Prostate gland (tissue), 2 donors: ENCODE data around the gene DHCR7. TPM values are rescaled to one million over a fixed set of nuclear protein-coding genes. Genes with fewer than 3 reads are reported as not detected.

Source experiments
- DNase-seq: peaks from one replicate; pipeline ENCODE4 v3.0.0-alpha.2; 2019; ENCODE audit warnings: low spot score
- H3K27ac ChIP-seq, 2 donors: fragments of 200-600 bp; sonication (generic); 2 replicates each; pipeline ENCODE4 v1.5.1; 2017 to 2019
- H3K27me3 ChIP-seq: fragments of 200-600 bp; sonication (generic); replicated peaks from 2 replicates; pipeline ENCODE4 v1.5.1; 2019; ENCODE audit not compliant: insufficient read depth
- H3K36me3 ChIP-seq, 2 donors: fragments of 200-600 bp; sonication (generic); 1 replicate in 1 of 2; 2 replicates in 1 of 2; pipeline versions ENCODE4 v1.5.1 to v1.8.1; 2017 to 2019
- H3K4me1 ChIP-seq: fragments of 200-600 bp; sonication (generic); replicated peaks from 2 replicates; pipeline ENCODE4 v1.5.1; 2019
- H3K4me3 ChIP-seq, 2 donors: fragments of 200-600 bp; sonication (generic); 2 replicates each; pipeline ENCODE4 v1.5.1; 2017 to 2019
- H3K9me3 ChIP-seq: fragments of 200-600 bp; sonication (generic); 2 replicates; pipeline ENCODE4 v1.5.1; 2017
- CTCF ChIP-seq, 4 experiments: fragments of 200-600 bp in 2 of 4; fragments of 450-650 bp in 2 of 4; sonication (generic) in 2 of 4; IDR thresholded peaks; 1 replicate in 3 of 4; 2 replicates in 1 of 4; pipeline ENCODE4 v1.5.1; 2016 to 2019; ENCODE audit warnings: antibody characterized with exemption in 4 of 4, mild to moderate bottlenecking in 2 of 4, moderate library complexity in 2 of 4
- POLR2A ChIP-seq: fragments of 450-650 bp; IDR thresholded peaks from one replicate; pipeline ENCODE4 v1.6.1; 2016; ENCODE audit warnings: antibody characterized with exemption, mild to moderate bottlenecking
- POLR2AphosphoS5 ChIP-seq: sonication (generic); formaldehyde crosslinking; IDR thresholded peaks from one replicate; pipeline ENCODE4 v1.6.1; 2017; ENCODE audit warnings: antibody characterized with exemption
- WGBS: methylation state at CpG from one replicate; pipeline ENCODE4 v1.1.5; 2018; 5-methylcytosine and 5-hydroxymethylcytosine counted together
- intact Hi-C: fragments of 100-400 bp; cut with DNase I; formaldehyde crosslinking; loops from one replicate; pipeline ENCODE4 v1.14.2; 2022
- total RNA-seq, 2 donors: library from RNA; depleted of rRNA; stranded (reverse); fragments of >200 nt; gene quantifications; one replicate each; pipeline ENCODE4 v1.1.0, GENCODE V29; 2016

The DHCR7 gene
- total RNA-seq, 2 donors from 2014 or later: 29.5 to 93.9 TPM

- Histone ChIP-seq H3K27me3 (no peaks in the 10 kb centered on the region), H3K9me3 (no peaks in the 10 kb centered on the region), H3K4me3 (no peak overlapping the region), H3K4me1 (no peaks in the 10 kb centered on the region), H3K36me3 (no peaks in the 10 kb centered on the region), H3K27ac (no peak overlapping the region)
- TF ChIP-seq POLR2A: no peak
- no peak for TF ChIP-seq CTCF (IDR thresholded peaks at IDR 0.05)
- TF ChIP-seq POLR2AphosphoS5: no peak
- no peak for DNase-seq
- WGBS: 81% methylated on average over 12 of the region's 16 CpGs
- intact Hi-C loops: no loop called here
Observed at GRCh38 chr11:71396548-71397123, 51.6 kb downstream of the DHCR7 start.

GRCh38 chr11:71395774-71396173 is 52.4 kb downstream of the DHCR7 start:
- WGBS: 92% methylated on average over 7 of the region's 7 CpGs
- Histone ChIP-seq H3K4me3 (no peak overlapping the region), H3K27ac (no peak overlapping the region), H3K9me3 (no peaks in the 10 kb centered on the region), H3K27me3 (no peaks in the 10 kb centered on the region), H3K4me1 (no peaks in the 10 kb centered on the region), H3K36me3 (no peaks in the 10 kb centered on the region)
- intact Hi-C loops: no loop called here
- no peak for TF ChIP-seq POLR2AphosphoS5
- TF ChIP-seq CTCF (IDR thresholded peaks at IDR 0.05): no peak
- TF ChIP-seq POLR2A: no peak
- no peak for DNase-seq

DNA sequence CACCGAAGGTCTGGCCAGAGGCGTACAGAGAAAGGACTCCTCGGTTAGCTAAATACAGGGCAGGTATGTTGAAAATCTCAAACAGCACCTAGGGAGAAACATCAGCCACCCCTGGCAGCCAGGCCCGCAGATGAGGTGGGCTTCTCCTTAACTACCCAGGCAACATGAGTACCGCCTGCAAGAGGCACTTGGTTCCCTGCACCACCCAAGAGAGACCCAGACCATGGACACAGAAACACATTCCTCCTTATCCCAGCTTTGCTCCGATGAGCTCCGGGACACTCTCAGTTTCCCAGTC is 53.0 kb downstream of the DHCR7 start:
- intact Hi-C loops: no loop called here
- Histone ChIP-seq H3K4me1 (no peaks in the 10 kb centered on the region), H3K4me3 (no peak overlapping the region), H3K36me3 (no peaks in the 10 kb centered on the region), H3K27ac (no peak overlapping the region), H3K27me3 (no peaks in the 10 kb centered on the region), H3K9me3 (no peaks in the 10 kb centered on the region)
- DNase-seq: no peak
- TF ChIP-seq POLR2AphosphoS5: no peak
- no peak for TF ChIP-seq POLR2A
- TF ChIP-seq CTCF (IDR thresholded peaks at IDR 0.05): no peak
- 61% methylated on average over 7 of the region's 7 CpGs for WGBS

- H3K9me3 ChIP-seq: no peaks in the 10 kb centered on the region
- TF ChIP-seq CTCF (IDR thresholded peaks at IDR 0.05) (no peak), POLR2AphosphoS5 (no peak), POLR2A (no peak)
- H3K4me1 ChIP-seq: no peaks in the 10 kb centered on the region
- H3K27ac ChIP-seq: no peak overlapping the region
- no peaks in the 10 kb centered on the region for H3K27me3 ChIP-seq
- WGBS: 84% methylated on average over 2 of the region's 2 CpGs
- intact Hi-C loops: no loop called here
- H3K4me3 ChIP-seq: no peak overlapping the region
- no peak for DNase-seq
- no peaks in the 10 kb centered on the region for H3K36me3 ChIP-seq
Observed at GRCh38 chr11:71393283-71393682, 54.9 kb downstream of the DHCR7 start.

DNA sequence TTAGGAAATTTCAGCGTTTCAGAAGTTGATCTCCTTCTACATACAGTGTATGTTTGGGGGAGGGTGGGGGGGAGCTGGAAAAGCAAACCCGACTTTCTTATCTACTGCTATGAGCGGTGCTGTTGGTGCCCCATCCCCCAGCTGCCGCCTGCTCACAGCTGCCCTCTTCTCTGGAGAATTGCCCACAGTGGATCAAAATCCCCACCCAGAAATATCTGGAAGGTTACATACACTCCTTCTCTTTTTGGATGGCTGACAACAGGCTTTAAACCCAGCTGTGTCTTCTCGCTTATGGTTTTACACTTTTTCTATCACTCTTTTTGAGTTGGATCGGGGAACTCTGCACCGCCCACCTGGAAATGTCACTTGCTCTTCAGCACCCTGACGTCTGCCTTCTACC is 56.4 kb downstream of the DHCR7 start:
- intact Hi-C loops: no loop called here
- Histone ChIP-seq H3K4me3 (no peak overlapping the region), H3K27me3 (no peaks in the 10 kb centered on the region), H3K9me3 (no peaks in the 10 kb centered on the region), H3K27ac (no peak overlapping the region), H3K36me3 (no peaks in the 10 kb centered on the region), H3K4me1 (no peaks in the 10 kb centered on the region)
- TF ChIP-seq POLR2A (no peak), CTCF (IDR thresholded peaks at IDR 0.05) (no peak), POLR2AphosphoS5 (no peak)
- WGBS: 25% methylated on average over 8 of the region's 8 CpGs
- DNase-seq: no peak
